ENCODE results near the gene FAM47E. TPM values are rescaled to one million over a fixed set of nuclear protein-coding genes. Genes with fewer than 3 reads are reported as not detected.

FAM47E gene
- total RNA-seq, 4 donors from 2014 or later = 0.30 to 5.3 (median 0.98) TPM

- WGBS = 38% methylated on average over 1 of the region's 1 CpG
- Histone ChIP-seq H3K9me3 (no peaks in the 10 kb centered on the region), H3K4me1 (peaks cover 9% of the 10 kb centered on the region), H3K36me3 (no peaks in the 10 kb centered on the region), H3K27me3 (no peaks in the 10 kb centered on the region), H3K27ac (no peak overlapping the region), H3K4me3 (no peak overlapping the region)
- no peak for TF ChIP-seq POLR2A (IDR thresholded peaks at IDR 0.05)
- TF ChIP-seq CTCF (IDR thresholded peaks at IDR 0.05) = no peak
- no peak for TF ChIP-seq EP300 (IDR thresholded peaks at IDR 0.05)
- no peak for TF ChIP-seq POLR2AphosphoS5 (IDR thresholded peaks at IDR 0.05)
- DNase-seq (ENCODE audit: low spot score in 2 of 2) = no peak
Observed at GRCh38 chr4:76311896-76312331, 60.4 kb downstream of the FAM47E start.

- Histone ChIP-seq H3K27me3 (no peaks in the 10 kb centered on the region), H3K4me3 (no peak overlapping the region), H3K4me1 (peaks cover 4% of the 10 kb centered on the region), H3K27ac (no peak overlapping the region), H3K9me3 (no peaks in the 10 kb centered on the region), H3K36me3 (no peaks in the 10 kb centered on the region)
- TF ChIP-seq CTCF (IDR thresholded peaks at IDR 0.05) = no peak
- no peak for TF ChIP-seq EP300 (IDR thresholded peaks at IDR 0.05)
- TF ChIP-seq POLR2AphosphoS5 (IDR thresholded peaks at IDR 0.05) = no peak
- no peak for TF ChIP-seq POLR2A (IDR thresholded peaks at IDR 0.05)
- WGBS = 58% methylated on average over 1 of the region's 1 CpG
- no peak for DNase-seq (ENCODE audit: low spot score in 2 of 2)
Observed at GRCh38 chr4:76312457-76312856, 60.9 kb downstream of the FAM47E start.

GRCh38 chr4:76313547-76313946 lies 62.0 kb downstream of the FAM47E start:
- DNase-seq (ENCODE audit: low spot score in 2 of 2) = no peak
- Histone ChIP-seq H3K4me1 (no peaks in the 10 kb centered on the region), H3K4me3 (no peak overlapping the region), H3K27me3 (no peaks in the 10 kb centered on the region), H3K36me3 (no peaks in the 10 kb centered on the region), H3K9me3 (no peaks in the 10 kb centered on the region), H3K27ac (no peak overlapping the region)
- TF ChIP-seq EP300 (IDR thresholded peaks at IDR 0.05) = no peak
- TF ChIP-seq POLR2AphosphoS5 (IDR thresholded peaks at IDR 0.05) = no peak
- no peak for TF ChIP-seq CTCF (IDR thresholded peaks at IDR 0.05)
- no peak for TF ChIP-seq POLR2A (IDR thresholded peaks at IDR 0.05)
- WGBS = 83% methylated on average over 2 of the region's 2 CpGs

GRCh38 chr4:76315267-76315918 lies 63.9 kb downstream of the FAM47E start:
- Histone ChIP-seq H3K4me3 (no peak overlapping the region), H3K4me1 (no peaks in the 10 kb centered on the region), H3K27ac (no peak overlapping the region), H3K9me3 (peaks cover 2% of the 10 kb centered on the region), H3K36me3 (no peaks in the 10 kb centered on the region), H3K27me3 (no peaks in the 10 kb centered on the region)
- no peak for TF ChIP-seq POLR2A (IDR thresholded peaks at IDR 0.05)
- TF ChIP-seq CTCF (IDR thresholded peaks at IDR 0.05) = no peak
- no peak for TF ChIP-seq EP300 (IDR thresholded peaks at IDR 0.05)
- TF ChIP-seq POLR2AphosphoS5 (IDR thresholded peaks at IDR 0.05) = no peak
- DNase-seq (ENCODE audit: low spot score in 2 of 2) = no peak
- WGBS = 84% methylated on average over 7 of the region's 7 CpGs

- no peak overlapping the region for H3K4me3 ChIP-seq
- peaks cover 2% of the 10 kb centered on the region for H3K9me3 ChIP-seq
- H3K4me1 ChIP-seq = no peaks in the 10 kb centered on the region
Observed at GRCh38 chr4:76316131-76316530, 64.6 kb downstream of the FAM47E start.

More at GRCh38 chr4:76316131-76316530, 64.6 kb downstream of the FAM47E start:
- H3K27ac ChIP-seq = no peak overlapping the region
- no peaks in the 10 kb centered on the region for H3K36me3 ChIP-seq
- WGBS = 93% methylated on average over 1 of the region's 1 CpG
- no peak for DNase-seq (ENCODE audit: low spot score in 2 of 2)
- no peaks in the 10 kb centered on the region for H3K27me3 ChIP-seq
- TF ChIP-seq CTCF (IDR thresholded peaks at IDR 0.05) = no peak
- no peak for TF ChIP-seq EP300 (IDR thresholded peaks at IDR 0.05)
- no peak for TF ChIP-seq POLR2AphosphoS5 (IDR thresholded peaks at IDR 0.05)
- TF ChIP-seq POLR2A (IDR thresholded peaks at IDR 0.05) = no peak

Data from suprapubic skin (tissue), 4 donors.